ENCODE results near the gene TIMP2.

DNA sequence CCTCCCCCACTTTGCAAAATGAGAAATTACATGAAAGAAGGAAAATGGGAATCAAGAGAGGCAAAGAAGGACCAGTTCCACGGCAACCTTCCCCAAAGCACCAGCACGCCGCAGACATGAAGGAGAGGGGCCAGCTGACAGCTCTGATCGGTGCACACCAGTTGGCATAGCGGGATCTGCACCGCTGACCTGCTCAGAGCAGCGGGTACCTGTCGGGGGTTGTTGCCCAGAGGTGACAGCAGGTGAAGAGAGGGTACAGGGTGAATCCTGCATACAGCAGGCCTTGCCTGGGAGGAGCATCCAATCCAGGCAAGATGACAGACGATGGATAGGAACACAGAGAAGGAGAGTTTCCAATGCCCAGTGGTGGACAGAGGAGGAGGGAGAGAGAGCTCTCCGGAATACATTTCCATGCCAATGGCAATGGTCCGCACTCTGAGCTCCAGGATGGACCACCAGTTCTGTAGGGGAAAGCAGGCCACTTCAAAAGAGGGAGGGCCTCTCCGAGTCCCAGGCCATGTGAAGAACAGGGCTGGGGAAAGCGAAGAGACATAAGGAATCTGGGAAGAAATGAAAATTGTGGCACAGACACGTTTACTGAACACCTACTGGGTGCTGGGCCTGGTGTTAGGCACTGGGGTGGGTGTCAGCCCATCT lies 46.2 kb downstream of the TIMP2 start:
- no peak for TF ChIP-seq POLR2AphosphoS5 (IDR thresholded peaks at IDR 0.05)
- TF ChIP-seq CTCF (IDR thresholded peaks at IDR 0.05) = no peak
- TF ChIP-seq POLR2A (IDR thresholded peaks at IDR 0.05) = no peak

Data from breast epithelium (tissue), 3 donors.